GM08714 (cell line): Measurements from ENCODE around the gene GBF1.
"Not testable (repeated sequence)": the region's sequence is repeated elsewhere in the genome, so short reads cannot be mapped to it uniquely, and the experiment has no call there.

ENCODE experiments used
- H3K4me3 ChIP-seq: fragments of 200-500 bp; sonication (Bioruptor generic); 2 replicates; pipeline ENCODE4 v1.5.1; 2014; ENCODE audit warnings: mild to moderate bottlenecking, low read length, inconsistent platforms
- ZNF274 ChIP-seq: IDR thresholded peaks from 2 replicates; pipeline ENCODE4 v1.6.1; 2012; ENCODE audit warnings: mild to moderate bottlenecking, low read depth, low read length

The GBF1 gene

GRCh38 chr10:102302611-102303010, 57.3 kb downstream of the GBF1 start:
- TF ChIP-seq ZNF274, result no peak
- no peak overlapping the region for H3K4me3 ChIP-seq

DNA sequence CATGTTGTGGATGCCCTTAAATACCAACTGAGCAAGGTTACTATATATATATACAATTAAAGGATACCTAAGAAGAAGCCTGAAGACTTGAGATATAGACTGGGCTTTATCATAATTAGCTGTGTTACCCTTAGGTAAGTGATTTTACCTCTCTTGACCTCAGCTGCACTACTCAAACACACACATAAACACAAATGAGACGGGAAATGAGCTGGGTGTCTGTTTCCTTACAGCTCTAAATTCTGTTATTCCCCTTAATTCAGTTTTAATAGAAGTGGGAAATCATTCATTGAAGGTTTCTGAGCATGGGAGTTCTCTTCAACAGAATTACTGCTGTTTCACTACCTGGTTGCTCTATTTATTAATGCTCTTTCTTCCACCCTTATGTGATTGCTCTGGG, 60.7 kb downstream of the GBF1 start:
- H3K4me3 ChIP-seq, result no peak overlapping the region
- TF ChIP-seq ZNF274, result no peak

DNA sequence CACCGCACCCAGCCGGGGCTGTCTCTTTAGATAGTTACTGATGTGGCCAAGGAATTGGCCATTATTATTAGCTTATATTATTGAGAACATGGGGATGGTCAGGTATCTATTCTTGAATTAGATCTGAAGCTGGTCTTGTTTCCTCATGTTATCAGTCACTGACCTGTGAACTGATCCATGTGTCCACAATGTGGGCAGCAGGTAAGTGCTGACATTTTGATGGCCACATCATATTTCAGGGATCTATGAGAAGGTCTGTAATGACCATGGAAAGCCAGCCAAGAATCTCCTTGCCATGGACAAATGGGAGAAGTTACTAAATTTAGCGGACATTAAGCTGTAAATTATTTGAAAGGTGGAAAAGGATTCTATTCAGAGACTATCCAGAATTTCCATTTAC, 61.4 kb downstream of the GBF1 start:
- H3K4me3 ChIP-seq, result no peak overlapping the region
- no peak for TF ChIP-seq ZNF274

GRCh38 chr10:102308318-102308717, 63.0 kb downstream of the GBF1 start:
- H3K4me3 ChIP-seq, result not testable (repeated sequence)

GRCh38 chr10:102309236-102309635, 63.9 kb downstream of the GBF1 start:
- no peak overlapping the region for H3K4me3 ChIP-seq
- TF ChIP-seq ZNF274, result no peak

DNA sequence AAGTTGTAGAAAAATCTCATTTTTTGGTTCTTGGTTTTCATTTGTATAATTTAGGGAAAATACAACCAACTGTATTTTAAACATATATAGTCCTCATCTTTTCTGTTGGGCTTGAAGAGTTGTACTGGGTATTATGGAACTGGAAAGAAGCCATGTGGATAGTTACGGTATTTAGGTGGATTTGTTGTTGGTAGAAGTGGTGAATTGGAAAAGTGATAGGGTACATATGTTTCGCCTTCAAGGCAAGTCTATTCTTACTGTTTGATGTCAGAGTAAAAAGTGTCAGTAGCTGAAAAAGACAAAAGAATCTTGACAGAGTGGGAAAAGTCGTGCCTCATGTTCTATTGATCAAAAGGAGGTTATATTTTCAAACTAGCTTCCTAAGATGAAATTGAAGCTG, 64.6 kb downstream of the GBF1 start:
- TF ChIP-seq ZNF274, result no peak

DNA sequence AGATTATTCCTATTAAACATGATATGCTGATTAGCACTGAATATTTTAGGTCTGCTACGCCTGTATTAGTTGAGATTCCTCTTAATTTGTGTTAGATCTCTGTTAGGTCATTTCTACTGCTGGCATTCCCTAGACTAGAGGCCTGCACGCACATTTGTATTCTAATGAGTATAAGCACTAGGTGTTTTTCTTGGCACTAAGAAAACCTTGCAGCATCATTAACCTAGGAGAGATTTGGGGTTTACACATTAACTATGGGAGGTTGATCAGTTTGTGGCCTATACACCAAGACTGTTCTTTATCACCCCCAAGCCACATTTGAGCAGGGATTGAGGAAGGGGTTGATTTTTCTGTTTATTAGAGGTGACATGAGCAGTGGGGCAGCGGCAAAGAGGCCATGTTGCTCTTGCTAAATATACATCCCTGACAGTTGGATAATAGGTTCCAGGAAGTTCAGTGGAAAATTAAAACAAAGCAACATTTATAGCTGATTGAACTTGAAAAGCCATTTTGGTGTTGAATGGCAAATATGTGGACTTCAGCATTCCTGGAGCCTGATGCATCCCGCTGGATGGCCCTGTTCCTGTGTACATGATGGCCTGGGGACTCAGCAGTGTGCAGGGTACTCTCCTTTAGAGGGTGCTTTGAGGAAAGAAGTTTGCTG, 65.2 kb downstream of the GBF1 start:
- no peak overlapping the region for H3K4me3 ChIP-seq
- TF ChIP-seq ZNF274, result no peak

More for the DNA sequence above, 64.6 kb downstream of the GBF1 start:
- H3K4me3 ChIP-seq, result no peak overlapping the region

DNA sequence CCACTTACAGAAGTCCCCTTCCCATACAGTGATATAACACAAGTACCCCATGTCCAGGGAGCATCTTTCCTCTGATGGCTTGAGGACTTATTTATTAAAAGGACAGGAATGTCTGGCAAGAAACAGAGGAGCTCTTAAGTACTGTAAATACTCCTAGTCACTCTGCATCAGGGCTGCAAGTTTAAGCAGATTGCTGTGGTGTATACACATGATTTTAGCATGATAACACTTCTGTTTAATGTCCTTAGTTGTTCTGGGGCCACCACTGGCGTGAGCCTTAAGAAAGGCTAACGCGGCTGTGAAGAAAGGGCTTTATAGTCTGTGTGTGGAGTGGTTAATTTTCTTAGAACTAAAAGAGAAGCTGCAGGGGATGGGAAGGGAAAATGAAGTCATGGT, 65.7 kb downstream of the GBF1 start:
- no peak for TF ChIP-seq ZNF274
- no peak overlapping the region for H3K4me3 ChIP-seq

DNA sequence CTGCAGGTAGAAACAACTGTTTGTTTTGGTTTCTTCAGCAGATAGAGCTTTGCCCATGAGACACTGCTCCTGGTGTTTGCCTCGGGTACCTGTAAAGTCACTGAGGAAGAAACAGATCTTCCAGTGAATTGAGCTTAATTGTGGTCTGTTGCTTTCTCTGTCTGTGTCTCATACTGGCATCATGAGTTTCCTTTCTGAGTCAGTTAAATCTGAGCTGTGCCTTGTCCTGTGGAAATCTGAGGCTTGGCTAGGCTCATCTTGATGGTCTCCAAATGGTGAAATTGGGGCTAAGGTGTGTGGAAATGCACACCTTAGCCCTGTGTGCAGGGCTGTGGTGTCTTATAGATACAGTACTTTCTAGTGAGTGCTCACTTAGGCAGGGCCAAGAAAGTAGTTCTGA, 67.4 kb downstream of the GBF1 start:
- TF ChIP-seq ZNF274, result no peak
- H3K4me3 ChIP-seq, result no peak overlapping the region

DNA sequence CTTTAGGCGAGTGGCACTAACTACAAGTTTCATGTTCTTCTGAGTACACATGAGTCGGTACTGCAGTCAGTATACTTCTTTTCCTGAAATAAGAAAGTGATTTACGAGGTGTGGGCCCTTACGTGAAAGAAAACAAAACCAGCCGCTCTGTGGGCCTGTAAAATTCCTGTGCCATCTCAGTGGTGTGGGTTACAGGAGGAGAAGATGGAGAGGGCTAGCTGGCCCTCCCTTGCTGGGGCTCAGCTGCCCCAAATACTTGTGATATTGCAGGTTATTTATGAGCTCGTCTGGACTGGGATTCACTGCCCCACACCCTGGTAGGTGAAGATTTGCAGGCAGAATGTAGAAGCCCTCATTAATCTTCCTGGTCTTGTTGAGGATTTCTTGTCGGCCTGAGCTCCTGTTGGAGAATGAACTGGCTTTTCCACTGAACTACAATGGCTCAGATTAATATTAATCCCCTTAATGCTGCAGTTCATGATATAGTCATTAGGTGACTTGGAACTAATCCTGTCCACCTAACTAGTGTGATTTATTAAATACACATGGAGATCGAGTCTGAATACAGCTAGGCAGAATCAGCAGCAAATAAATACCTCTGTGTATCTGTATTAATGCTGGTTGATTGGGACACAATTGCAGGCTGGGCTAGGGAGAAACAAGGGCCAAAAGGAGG, 68.0 kb downstream of the GBF1 start:
- no peak for TF ChIP-seq ZNF274
- H3K4me3 ChIP-seq, result no peak overlapping the region

- H3K4me3 ChIP-seq, result no peak overlapping the region
- TF ChIP-seq ZNF274, result no peak
These were observed 69.5 kb downstream of the GBF1 start for GRCh38 chr10:102314801-102315200.

- H3K4me3 ChIP-seq, result no peak overlapping the region
- no peak for TF ChIP-seq ZNF274
These were observed 71.1 kb downstream of the GBF1 start for GRCh38 chr10:102316421-102316820.

DNA sequence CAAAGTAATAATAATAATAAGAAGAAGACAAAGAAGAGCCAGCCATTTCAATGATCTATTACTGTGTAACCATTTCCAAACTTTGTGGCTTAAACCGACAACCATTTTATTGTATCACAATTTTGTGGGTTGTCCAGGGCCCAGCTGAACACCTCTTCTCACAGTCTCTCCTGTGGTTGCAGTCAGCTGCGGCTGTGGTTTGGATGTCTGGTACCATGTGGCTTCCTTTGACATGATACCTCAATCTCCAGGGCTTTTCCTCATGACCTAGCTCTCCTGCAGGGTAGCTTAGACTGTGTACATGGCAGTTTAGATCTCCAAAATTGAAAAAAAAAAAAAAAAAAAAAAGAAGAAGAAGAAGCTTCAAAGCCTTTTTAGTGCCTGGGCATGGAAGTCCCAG, 77.6 kb downstream of the GBF1 start:
- no peak overlapping the region for H3K4me3 ChIP-seq
- TF ChIP-seq ZNF274, result no peak

DNA sequence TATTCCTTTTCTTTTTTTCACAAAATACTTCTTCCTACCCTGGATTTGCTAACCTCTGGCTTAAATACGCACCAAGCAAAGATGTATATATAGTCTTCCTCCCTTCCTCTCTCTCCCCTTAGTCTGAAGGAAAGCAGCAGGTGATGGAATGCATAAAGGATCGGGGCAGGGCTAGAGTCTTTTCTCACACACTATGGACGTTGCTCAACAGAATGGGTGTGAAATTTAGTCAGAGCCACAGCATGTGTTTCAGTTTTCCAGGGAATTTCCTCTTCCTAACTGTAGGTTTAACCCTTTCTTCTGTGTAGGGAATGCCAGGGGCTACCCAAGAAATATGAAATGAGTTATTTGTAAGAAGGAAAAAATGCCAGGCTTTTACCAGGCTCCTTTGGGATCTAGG, 78.7 kb downstream of the GBF1 start:
- TF ChIP-seq ZNF274, result no peak
- no peak overlapping the region for H3K4me3 ChIP-seq

- no peak for TF ChIP-seq ZNF274
- no peak overlapping the region for H3K4me3 ChIP-seq
These were observed 80.7 kb downstream of the GBF1 start for GRCh38 chr10:102326031-102326430.

DNA sequence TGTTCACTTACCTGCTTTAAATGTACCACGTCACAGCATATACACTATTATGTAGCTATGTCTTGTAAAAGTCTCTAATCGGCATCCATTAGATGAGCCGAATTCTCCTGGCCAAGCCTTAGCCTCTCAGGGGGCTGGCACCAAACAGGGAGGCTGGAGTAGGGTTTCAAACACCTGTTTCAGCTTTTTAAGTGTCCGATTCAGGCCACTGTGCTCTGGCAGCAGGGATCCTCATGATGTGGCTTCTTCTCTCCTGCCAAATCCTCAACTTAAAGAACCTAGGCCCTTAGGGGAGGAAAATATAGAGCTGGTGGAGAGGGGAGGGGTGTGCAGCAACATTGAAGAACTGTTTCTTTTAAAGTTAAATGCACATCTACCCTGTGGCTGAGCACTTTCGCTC, 81.7 kb downstream of the GBF1 start:
- H3K4me3 ChIP-seq, result no peak overlapping the region
- TF ChIP-seq ZNF274, result no peak

DNA sequence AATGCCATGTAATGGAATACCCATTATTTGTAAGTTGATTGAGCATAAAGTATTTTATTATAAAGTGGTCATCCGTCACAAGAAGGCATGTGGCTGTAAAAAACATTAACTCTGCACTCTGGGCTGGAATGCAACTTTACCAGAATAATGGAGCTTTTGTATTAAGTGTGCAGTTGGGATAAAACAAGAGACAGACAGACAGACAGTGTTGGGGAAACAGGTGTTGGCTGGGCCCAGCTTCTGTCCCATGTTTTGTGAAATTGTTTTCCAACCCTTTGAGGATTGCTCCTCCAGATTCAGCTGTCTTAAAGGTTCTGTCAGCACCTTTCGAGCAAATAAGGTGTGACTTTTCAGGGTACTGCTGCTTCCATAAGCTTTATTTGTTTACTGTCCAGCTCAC, 82.3 kb downstream of the GBF1 start:
- no peak for TF ChIP-seq ZNF274
- no peak overlapping the region for H3K4me3 ChIP-seq
